Daoy (cell line): ENCODE data around the gene SPRYD7. TPM values are rescaled to one million over a fixed set of nuclear protein-coding genes. Genes with fewer than 3 reads are reported as not detected.

Source experiments
- total RNA-seq: library from RNA; depleted of rRNA; stranded (reverse); fragments of >200 nt; shearing (Covaris generic); gene quantifications from 2 replicates; pipeline ENCODE4 v1.2.3, GENCODE V29; 2014; rRNA removed

Gene SPRYD7
- total RNA-seq, 1 experiment from 2014 or later = 7.0 TPM

Other genes with a start within 250 kb of the SPRYD7 start
- 94.8 and 94.9 TPM in 2 replicates for gene EBPL, start 244.9 kb downstream of the SPRYD7 start, total RNA-seq
- gene KPNA3, start 143.7 kb downstream of the SPRYD7 start, total RNA-seq = 22.0 and 23.5 TPM in 2 replicates
- 8.4 and 13.7 TPM in 2 replicates for gene TRIM13, start 60.7 kb upstream of the SPRYD7 start, total RNA-seq
- 1.4 and 1.9 TPM in 2 replicates for gene KCNRG, start 79.1 kb upstream of the SPRYD7 start, total RNA-seq